Nephron (organoid): ENCODE data around the gene RNU5B-1.
A peak's percentile ranks its signal among the peaks of the same experiment; 100 is the strongest.

Source experiments
- H3K27ac Mint-ChIP-seq, 3 experiments: 2 replicates each; pipeline ENCODE4 v1.8.0; 2020; ENCODE audit warnings: mixed read lengths in 3 of 3, mild to moderate bottlenecking in 2 of 3, moderate library complexity in 1 of 3
- H3K27me3 Mint-ChIP-seq: 2 replicates; pipeline ENCODE4 v1.8.0; 2021; ENCODE audit warnings: low read depth, mild to moderate bottlenecking, moderate library complexity, mixed read lengths
- H3K36me3 Mint-ChIP-seq: 2 replicates; pipeline ENCODE4 v1.8.0; 2020; ENCODE audit warnings: low read depth, mixed read lengths
- H3K4me1 Mint-ChIP-seq: 2 replicates; pipeline ENCODE4 v1.8.0; 2020; ENCODE audit warnings: mixed read lengths
- H3K4me3 Mint-ChIP-seq, 3 experiments: 2 replicates each; pipeline ENCODE4 v1.8.0; 2020; ENCODE audit warnings: mild to moderate bottlenecking in 3 of 3, mixed read lengths in 3 of 3, moderate library complexity in 2 of 3
- H3K9me3 Mint-ChIP-seq: 2 replicates; pipeline ENCODE4 v1.8.0; 2020; ENCODE audit warnings: mixed read lengths
- TF ChIP-seq, protein P1 (sequence below), 3 experiments: fragments of 200-600 bp; sonication (generic); IDR thresholded peaks; one replicate each; pipeline ENCODE4 v1.5.0; 2021; ENCODE audit warnings: antibody characterized with exemption in 3 of 3; ENCODE audit not compliant: unreplicated experiment in 3 of 3

Gene RNU5B-1

DNA sequence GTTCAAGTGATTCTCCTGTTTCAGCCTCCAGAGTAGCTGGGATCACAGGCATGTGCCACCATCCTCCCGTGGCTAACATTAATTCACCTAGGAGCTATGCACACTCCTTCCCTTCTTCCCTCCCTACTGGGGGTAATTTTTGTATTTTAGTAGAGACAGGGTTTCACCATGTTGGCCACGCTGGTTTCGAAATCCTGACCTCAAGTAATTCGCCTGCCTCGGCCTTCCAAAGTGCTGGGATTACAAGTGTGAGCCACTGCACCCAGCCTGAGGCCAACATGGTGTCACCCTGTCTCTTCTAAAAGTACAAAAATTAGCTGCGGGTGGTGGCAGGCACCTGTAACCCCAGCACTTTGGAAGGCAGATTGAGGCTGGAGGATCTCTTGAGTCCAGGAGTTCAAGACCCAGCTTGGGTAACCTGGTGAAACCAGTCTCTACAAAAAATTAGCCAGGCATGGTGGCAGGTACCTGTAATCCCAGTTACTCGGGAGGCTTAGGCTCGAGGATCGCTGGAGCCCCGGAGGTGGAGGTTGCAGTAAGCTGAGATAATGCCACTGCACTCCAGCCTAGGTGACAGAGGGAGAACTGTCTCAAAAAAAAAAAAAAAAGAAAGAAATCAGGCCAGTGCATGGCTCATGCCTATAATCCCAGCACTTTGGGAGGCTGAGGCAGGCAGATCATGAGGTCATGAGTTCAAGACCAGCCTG lies 6.1 kb downstream of the RNU5B-1 start:
- H3K27me3 Mint-ChIP-seq = peaks cover 9% of the 10 kb centered on the region
- H3K4me1 Mint-ChIP-seq = peaks cover 33% of the 10 kb centered on the region
- peak overlapping the region in 2 of 3 experiments; percentile 42 to 95 for H3K27ac Mint-ChIP-seq
- no peaks in the 10 kb centered on the region for H3K9me3 Mint-ChIP-seq
- H3K36me3 Mint-ChIP-seq = no peaks in the 10 kb centered on the region
- TF ChIP-seq, protein P1, sequence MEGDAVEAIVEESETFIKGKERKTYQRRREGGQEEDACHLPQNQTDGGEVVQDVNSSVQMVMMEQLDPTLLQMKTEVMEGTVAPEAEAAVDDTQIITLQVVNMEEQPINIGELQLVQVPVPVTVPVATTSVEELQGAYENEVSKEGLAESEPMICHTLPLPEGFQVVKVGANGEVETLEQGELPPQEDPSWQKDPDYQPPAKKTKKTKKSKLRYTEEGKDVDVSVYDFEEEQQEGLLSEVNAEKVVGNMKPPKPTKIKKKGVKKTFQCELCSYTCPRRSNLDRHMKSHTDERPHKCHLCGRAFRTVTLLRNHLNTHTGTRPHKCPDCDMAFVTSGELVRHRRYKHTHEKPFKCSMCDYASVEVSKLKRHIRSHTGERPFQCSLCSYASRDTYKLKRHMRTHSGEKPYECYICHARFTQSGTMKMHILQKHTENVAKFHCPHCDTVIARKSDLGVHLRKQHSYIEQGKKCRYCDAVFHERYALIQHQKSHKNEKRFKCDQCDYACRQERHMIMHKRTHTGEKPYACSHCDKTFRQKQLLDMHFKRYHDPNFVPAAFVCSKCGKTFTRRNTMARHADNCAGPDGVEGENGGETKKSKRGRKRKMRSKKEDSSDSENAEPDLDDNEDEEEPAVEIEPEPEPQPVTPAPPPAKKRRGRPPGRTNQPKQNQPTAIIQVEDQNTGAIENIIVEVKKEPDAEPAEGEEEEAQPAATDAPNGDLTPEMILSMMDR (IDR thresholded peaks at IDR 0.05; ENCODE audit: unreplicated experiment in 3 of 3) = no peak
- H3K4me3 Mint-ChIP-seq = no peak overlapping the region

DNA sequence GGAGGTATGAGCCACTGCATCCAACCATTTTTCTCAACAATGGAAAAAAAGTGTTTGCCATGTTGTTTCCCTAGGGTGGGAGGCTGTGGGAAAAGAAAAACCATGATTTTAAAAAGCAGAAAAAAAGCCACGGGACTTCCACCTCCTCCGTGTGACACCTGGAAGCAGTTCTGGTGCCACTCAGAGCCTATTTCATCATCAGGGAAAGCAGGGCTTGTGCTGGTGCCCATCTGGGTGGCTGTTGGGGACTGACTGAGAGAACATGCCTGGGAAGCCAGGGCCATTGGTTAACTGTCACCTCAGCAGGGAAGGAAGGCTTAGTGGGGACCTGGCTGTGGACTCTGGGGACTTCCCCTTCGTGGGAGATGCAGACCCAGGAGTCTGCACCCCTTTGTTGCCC lies 7.3 kb downstream of the RNU5B-1 start:
- TF ChIP-seq, protein P1 (IDR thresholded peaks at IDR 0.05; ENCODE audit: unreplicated experiment in 3 of 3) = no peak
- H3K9me3 Mint-ChIP-seq = no peaks in the 10 kb centered on the region
- H3K4me3 Mint-ChIP-seq = no peak overlapping the region
- H3K27ac Mint-ChIP-seq = peak overlapping the region in 1 of 3 experiments; percentile 93
- peaks cover 9% of the 10 kb centered on the region for H3K27me3 Mint-ChIP-seq
- H3K36me3 Mint-ChIP-seq = no peaks in the 10 kb centered on the region
- peaks cover 25% of the 10 kb centered on the region for H3K4me1 Mint-ChIP-seq

DNA sequence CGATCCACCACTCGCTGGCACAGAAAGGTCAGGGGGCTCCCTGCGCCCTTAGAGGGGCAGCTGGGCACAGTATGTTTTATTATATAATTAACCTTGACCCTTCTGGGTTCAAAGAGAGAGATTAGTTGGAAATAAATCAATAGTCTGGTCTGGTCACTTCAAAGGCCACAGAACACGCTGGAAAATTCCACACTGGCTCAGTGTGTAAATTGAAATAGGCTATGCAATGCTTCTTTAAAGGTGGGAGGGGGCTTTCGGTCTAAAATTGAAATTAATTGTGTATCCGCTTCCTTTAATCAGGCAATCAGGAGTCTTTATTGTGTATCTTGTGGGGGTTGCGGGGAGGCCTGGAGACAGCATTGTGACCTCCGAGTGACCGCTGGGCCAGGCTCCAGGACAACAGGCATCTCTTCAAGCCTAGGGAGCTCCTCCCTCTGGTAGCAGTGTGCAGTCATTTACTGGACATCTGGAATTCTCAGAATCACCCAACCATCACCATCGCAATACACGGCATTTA lies 8.0 kb downstream of the RNU5B-1 start:
- Mint-ChIP-seq H3K36me3 (no peaks in the 10 kb centered on the region), H3K4me3 (peak overlapping the region; percentile 6 to 54 (median 52)), H3K27me3 (peaks cover 9% of the 10 kb centered on the region), H3K9me3 (no peaks in the 10 kb centered on the region), H3K4me1 (peaks cover 25% of the 10 kb centered on the region), H3K27ac (peak overlapping the region; percentile 69 to 94 (median 93))
- TF ChIP-seq, protein P1 (IDR thresholded peaks at IDR 0.05; ENCODE audit: unreplicated experiment in 3 of 3) = no peak

DNA sequence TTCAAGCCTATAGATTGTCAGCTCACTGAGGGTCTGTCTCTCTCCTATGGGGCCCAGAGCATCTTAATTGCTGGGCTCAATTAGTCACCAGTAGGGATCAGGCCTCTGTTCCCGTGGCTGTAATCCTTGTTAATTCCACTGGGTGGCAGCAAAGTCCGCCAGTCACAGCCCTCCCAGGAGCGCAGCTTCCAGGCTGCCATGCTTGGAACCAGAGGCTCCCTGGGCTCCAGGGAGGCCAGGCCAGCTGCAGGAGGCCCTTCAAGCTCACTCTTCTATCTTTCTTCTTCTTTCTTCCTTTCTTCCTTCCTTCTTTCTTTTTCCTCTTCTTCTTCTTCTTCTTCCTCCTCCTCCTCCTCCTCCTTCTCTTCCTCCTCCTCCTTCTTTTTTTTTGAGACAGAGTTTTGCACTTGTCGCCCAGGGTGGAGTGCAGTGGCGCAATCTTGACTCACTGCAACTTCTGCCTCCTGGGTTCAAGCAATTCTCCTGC lies 14.4 kb downstream of the RNU5B-1 start:
- Mint-ChIP-seq H3K4me1 (peaks cover 14% of the 10 kb centered on the region), H3K27ac (peak overlapping the region; percentile 17 to 77 (median 21)), H3K36me3 (no peaks in the 10 kb centered on the region), H3K4me3 (no peak overlapping the region), H3K27me3 (peaks cover 7% of the 10 kb centered on the region), H3K9me3 (no peaks in the 10 kb centered on the region)
- TF ChIP-seq, protein P1 (IDR thresholded peaks at IDR 0.05; ENCODE audit: unreplicated experiment in 3 of 3) = peak; percentile 90 to 93 (median 91)

DNA sequence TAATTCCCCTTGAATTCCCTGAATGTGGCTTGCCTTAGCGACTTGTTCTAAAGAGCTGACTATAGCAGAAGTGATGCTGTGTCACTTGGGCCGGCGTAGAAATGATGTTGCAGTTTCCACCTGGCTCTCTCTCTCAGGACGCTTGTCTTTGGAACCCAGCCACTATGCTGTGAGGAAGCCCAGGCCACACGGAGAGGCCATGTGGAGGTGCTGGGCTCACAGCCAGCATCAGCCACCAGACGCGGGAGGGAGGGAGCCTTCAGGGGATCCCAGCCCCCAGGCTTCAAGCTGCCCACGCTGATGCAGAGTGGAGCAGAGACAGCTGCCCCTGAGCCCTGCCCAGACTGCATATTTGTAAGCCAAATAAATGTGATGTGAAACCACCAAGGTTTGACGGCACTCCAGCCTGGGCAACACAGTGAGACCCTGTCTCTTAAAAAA lies 18.6 kb downstream of the RNU5B-1 start:
- Mint-ChIP-seq H3K4me3 (peak overlapping the region in 1 of 3 experiments; percentile 26), H3K4me1 (peaks cover 24% of the 10 kb centered on the region), H3K36me3 (peaks cover 6% of the 10 kb centered on the region), H3K27ac (peak overlapping the region; percentile 77 to 86 (median 78)), H3K9me3 (no peaks in the 10 kb centered on the region), H3K27me3 (peaks cover 4% of the 10 kb centered on the region)
- TF ChIP-seq, protein P1 (IDR thresholded peaks at IDR 0.05; ENCODE audit: unreplicated experiment in 3 of 3) = no peak
